ENCODE measurements around the gene KPNA3.
"Not testable (repeated sequence)": the region's sequence is repeated elsewhere in the genome, so short reads cannot be mapped to it uniquely, and the experiment has no call there.

KPNA3 gene, protein sequence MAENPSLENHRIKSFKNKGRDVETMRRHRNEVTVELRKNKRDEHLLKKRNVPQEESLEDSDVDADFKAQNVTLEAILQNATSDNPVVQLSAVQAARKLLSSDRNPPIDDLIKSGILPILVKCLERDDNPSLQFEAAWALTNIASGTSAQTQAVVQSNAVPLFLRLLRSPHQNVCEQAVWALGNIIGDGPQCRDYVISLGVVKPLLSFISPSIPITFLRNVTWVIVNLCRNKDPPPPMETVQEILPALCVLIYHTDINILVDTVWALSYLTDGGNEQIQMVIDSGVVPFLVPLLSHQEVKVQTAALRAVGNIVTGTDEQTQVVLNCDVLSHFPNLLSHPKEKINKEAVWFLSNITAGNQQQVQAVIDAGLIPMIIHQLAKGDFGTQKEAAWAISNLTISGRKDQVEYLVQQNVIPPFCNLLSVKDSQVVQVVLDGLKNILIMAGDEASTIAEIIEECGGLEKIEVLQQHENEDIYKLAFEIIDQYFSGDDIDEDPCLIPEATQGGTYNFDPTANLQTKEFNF

DNA sequence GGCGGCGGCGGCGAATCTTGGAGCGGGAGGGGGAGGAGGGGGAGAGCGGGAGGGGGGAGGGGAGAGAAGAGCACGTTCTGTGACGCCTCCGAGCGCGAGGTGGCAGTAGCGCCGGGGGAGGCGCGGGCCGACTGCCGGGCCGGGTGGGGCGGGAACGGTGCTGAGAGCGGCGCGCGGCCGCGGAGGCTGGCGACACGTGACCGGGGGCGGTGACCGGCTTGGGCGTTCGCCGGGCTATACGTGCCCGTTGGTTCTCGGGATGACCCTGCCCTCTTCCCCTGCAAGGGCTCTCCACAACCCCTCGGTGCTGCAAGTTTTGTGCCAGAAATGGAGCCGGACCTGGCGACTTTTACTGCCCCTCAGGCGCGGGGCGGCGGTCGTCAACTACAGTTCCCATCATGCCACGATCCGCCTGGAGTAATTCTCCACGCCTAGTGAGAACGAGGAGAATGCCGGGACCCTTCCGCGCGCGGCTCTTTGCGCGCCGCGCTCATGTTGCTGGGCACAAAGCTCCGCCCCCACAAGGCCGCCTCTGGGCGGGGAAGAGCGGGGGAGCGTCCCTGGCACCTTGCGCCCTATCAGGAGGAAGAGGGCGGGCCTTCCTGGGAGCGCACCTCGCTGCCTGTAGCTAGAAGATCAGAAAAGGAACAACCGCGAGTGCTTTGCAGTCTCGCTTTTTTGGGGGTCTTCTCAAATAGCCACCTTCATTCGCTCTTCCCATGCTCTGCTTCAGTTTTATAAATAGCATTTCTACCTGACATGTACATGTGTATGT is at the start of gene KPNA3:
KPNA3 (minus strand) TSS at position 133 of the 775 bp plus-strand sequence. CDS start 176 bp downstream, outside the sequence.
- peak; percentile 71 for DNase-seq

DNA sequence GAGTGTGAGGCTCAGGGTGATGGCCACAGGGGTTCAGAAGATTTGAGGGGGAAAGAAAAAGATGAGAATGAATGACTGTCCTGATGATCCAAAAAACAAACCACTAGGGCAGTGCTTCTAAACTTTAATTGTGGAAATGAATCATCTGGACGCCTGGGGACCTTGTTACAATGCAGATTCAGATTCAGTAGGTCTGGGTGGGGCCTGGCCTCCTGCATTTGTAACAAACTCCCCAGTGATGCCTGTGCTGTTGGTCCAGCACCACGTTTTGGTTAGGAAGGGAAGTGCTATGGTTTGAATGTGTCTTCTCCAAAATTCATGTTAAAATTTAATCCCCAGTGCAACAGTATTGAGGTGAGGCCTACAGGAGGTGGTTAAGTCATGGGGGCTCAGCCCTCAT is 49.5 kb upstream of the KPNA3 start:
- no peak for DNase-seq

DNA sequence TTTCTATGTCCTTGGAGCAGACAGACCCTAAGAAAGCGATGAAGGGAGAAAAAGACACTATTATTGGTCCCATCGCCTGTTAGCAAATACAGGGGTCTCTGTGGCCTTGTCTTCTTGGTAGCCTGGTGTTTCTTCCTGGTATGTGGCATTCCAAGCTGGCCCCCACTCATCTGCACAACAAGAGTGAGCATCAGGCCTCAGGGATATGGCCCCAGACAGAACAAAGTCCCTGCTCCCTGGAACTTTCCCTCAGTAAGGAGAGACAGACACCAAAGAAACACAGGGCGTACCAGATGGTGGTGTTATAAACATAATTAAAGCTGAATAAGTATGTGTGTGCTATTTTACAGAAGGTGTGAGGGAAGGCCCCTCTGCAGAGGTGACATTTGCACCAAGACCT is 48.2 kb upstream of the KPNA3 start:
- no peak for DNase-seq

DNA sequence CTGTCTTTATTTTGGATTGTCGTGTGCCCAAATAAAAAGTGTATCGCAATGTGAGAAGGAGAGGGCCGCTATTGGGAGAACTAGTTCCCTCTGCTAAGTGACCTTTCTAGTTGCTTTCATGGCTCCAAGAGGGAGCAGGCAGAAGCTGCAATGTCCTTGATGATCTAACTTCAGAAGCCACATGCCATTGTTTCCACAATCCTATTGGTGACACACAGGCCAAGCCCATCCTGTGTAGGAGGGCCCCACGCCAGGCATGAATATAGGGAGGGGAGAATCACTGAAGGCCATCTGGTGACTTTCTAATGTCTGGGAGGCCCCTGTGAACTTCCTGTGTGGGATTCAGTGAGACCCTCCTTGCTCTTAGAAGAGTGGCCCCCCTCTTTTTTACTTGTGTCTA is 47.8 kb upstream of the KPNA3 start:
- DNase-seq, result no peak

DNA sequence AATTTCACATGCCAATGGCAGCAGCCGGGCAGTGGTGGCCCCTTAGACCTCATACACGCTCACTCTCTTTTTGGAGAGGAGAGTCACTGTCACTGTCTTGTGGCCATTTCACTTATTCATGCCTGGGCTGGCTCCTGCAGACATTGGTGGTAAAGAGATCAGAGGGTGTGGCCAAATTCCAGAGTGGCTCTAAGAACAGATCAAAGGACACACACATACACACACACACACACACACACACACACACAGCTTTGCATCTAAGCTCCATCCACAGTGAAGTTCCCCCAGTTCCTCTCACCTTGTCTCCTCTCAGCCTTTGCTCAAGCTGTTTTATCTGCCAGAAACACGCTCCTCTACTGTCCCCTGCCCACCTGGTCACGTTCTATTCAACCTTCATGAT is 46.5 kb upstream of the KPNA3 start:
- DNase-seq, result no peak

DNA sequence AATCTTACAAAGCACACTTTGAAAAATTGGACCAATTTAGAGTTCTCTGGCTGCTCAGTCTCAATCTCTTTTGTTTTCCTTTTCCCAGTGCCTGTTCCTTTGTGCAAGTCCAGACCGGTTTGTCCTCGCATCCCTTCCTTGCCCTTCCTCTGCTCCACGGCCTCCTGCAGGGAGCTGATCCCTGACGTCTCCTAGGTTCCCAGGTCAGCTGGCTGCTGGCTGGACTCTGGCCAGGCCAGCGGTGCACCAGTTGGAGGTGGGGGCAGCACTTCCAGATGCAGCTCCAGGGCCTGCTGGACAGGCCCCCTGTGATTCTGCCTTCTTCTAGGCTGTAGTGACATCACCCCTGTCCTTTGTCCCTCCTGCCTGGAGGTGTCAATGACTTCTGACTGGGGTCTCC is 44.0 kb upstream of the KPNA3 start:
- no peak for DNase-seq

DNA sequence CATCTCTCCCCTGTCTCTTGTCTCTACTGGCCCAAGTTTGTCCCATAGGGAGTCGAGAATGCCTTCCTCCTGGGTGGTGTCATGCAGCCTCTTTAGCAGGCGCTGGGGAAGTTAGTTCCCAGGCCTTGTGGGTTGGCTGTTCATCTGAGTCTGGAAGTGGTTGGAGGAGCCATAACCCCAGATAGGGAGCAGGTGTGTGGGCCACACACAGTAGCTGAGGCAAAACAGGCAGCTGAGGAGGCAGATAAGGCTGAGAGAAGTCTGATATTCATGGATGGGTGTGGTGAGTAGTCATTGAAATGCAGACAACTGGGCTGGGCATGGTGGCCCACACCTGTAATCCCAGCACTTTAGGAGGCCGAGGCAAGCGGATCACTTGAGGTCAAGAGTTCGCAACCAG is 40.9 kb upstream of the KPNA3 start:
- DNase-seq, result no peak

DNA sequence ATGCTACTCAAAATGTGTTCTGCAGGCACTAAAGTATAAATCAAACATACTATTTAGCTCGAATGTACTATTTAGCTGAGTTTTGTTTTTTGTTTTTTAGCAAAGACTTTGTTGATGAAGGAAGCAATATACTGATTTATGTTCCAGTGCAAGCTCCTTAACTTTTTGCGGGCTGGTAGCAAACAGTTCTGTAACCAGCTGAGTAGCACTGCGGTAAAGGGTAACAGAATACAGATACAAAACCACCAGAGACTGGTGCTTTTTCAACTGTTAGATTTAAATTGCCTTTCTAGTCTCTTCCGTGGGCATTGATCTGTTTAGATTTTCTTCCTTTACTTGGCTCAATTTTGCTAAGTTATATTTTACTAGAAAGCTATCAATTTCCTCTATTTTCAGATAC is 39.0 kb upstream of the KPNA3 start:
- DNase-seq, result no peak

DNA sequence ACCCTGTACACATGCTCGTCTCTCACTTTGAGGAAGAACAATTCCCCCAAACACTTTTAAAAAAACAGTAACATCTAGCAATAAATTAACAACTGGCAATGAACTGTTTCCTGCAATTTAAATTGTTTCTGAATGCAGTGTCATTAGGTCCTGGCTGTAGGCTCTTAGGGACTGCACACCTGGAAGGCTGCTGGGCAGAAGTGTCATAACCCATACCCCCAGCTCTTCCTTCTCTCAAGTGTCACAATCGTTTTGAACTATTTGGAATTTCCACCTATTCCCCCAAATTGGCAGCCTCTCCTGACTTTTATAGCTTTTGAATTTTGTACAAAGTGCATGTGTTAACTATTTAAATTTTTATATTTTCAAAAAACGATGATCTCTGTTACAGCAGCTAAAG is 38.2 kb upstream of the KPNA3 start:
- no peak for DNase-seq

DNA sequence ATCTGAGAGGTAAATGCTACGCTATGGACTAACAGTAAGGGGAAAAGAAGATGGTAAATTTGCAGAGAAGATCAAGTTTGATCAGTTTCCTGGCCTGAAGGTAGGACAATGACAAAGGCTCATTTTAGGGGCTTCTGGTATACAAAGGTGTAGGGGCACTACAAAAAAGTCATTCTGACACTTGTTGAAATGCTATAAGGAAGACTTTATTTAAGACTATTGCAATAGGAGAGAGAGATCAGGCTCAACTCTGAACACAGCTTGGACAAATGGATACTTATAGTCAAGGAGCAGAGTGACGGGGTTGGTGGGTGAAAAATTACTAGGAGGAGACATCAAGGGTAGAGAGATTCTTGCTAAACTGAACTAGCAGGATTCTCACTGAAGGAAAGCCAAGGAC is 37.2 kb upstream of the KPNA3 start:
- no peak for DNase-seq

DNA sequence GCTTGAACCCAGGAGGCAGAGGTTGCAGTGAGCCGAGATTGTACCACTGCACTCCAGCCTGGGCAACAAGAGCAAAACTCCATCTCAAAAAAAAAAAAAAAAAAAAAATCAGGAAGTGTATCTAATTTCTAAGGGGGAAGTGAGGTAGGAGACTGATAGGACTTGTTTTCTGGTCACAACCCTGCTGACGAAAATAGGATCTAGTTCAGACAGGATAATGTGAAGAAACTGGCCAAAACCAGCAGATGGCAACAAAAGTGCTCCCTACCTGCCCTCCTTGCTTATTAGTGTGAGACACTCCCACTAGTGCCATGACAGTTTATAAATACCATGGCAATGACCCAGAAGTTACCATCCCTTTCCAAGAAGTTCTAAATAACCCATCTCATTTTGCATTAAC is 36.0 kb upstream of the KPNA3 start:
- peak; percentile 44 for DNase-seq

DNA sequence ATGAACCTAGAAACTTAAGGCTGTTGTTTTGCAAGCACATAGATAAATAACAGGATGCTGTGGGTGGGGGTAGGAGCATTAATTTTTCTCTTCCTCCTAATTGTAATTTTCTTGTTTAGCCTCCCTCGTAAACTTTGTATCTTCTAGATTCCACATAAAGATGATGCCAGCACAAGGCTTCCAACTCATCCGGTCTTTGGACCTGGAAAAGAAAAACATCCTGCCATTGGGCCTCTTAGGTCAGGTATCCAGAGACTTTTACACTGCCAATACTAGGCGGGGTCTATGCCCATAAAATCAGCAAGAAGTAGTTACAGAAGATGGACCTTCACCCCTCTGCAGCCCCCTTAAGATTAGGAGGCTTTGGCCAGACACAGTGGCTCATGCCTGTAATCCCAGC is 35.4 kb upstream of the KPNA3 start:
- no peak for DNase-seq

DNA sequence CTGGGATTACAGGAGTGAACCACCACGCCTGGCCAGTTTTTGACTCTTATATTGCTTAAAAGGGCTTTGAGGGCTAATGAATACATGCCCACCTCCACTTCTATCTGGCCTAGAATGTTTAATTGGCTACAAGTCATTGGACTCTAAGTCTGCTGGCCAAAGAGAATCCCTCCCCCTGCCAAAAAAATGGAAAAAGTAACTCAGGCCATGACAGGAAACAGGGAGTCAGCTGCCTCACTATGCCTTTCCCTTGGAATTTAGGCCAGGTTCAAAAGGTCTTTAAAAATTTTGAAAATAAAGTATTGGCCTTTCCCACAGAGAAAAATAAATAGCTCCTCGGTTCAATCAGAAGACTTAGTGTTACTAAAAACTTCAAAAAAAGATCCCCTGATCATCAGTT is 34.9 kb upstream of the KPNA3 start:
- no peak for DNase-seq

DNA sequence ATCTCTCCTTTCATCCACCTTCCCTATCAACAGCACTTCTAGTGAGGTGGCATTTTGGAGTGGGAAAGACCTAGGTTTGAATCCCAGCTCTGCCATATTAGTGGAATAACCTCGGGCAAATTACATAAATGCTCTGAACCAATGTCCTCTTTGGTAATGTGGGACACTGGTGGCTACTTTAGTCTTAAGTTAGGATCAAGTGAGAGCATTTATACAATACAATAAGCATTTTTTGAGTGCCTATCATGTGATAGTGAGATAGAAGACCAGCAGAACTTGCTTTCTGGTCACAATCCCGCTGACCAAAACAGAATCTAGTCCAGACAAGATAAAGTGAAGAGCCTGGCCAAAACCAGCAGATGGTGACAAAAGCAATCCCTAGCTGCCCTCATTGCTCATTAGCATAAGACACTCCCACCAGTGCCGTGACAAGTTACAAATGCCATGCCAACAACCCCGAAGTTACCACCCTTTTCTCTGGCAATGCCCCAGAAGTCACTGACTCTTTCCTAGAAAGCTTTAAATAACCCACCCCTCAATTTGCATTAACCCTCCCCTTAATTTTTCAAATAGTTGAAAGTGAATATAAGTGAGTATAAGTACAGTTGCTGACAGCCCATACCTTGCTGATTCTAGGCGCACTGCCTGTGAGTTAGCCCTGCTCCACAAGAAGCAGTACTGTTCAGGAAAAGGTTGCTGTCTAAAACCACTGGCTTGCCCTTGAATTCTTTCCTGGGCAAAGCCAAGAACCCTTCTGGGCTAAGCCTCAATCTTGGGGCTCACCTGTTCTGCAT is 28.9 kb upstream of the KPNA3 start:
- DNase-seq, result no peak

DNA sequence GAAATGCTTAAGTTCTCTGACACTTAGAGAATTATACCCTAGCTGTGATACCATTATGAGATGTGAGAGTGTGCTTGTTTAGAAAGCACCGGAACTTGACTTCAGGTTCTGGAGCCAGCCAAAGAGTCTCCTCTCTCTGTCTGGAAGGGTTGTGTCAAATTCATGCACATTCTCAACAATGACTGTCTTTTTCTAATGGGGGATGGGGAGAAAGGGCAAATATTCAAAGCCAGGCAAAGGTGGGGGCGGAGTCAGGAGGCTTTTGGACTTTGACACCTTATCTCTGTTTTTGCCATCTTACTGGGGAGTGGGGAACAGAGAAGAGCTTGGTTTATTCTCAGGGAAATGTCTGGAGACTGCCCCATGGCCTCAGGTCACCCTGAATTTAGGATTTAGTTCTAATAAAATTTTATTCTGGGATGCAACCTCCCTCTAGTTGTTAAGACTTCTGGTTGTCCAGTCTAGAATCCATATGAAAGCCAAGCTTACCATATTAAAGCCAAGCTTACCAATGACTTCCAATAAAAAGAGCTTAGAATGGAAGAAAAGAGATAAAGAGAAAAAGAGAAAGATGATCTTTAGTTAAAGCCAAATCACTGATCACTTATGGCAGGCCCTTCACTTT is 28.2 kb upstream of the KPNA3 start:
- DNase-seq, result no peak

DNA sequence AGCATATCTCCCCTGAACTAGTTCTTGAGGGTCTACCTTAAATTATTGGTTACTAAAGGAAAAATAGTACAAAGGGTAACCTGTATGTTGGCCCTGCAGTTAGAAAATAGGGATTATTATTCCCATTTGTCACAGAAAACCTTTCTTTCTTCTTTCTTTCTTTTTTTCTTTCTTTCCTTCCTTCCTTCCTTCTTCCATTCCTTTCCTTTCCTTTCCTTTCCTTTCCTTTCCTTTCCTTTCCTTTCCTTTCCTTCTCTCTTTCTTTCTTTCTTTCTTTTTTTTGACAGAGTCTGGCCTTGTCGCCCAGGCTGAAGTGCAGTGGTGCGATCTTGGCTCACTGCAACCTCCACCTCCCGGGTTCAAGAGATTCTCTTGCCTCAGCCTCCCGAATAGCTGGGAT is 23.6 kb upstream of the KPNA3 start:
- not testable (repeated sequence) for DNase-seq

DNA sequence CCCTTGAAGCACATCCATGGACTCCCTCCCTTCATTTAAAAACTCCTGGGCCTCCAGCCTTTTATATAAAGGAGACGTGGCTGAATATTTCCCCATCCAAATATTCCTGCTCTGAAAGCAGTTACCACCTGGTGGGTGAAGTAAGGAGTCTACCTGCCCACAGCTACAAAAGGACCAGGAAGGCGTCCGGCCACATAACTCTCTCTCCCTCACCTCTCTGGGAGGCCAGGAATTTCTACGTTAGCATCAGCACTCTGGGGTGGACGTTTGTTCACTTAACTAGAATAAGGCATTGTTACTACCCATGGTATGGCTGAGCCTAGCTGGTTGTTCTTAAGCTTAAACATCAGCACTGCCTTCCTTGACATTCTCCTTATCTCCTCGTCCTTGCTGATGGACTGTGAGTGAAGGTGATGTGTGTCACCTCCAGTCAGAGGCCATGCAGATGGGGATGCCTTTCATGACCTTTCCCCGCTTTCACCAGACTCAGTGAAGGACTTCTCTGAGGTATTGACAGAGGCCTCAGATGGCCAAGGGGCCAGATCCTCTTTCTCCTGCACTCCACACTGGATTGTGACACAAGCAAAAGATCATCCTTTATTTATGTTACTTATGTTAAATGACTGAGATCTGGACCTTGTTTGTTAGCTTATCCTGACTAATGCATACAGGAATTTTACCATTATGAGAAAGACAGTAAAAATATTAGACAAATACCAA is 22.2 kb upstream of the KPNA3 start:
- DNase-seq, result no peak

DNA sequence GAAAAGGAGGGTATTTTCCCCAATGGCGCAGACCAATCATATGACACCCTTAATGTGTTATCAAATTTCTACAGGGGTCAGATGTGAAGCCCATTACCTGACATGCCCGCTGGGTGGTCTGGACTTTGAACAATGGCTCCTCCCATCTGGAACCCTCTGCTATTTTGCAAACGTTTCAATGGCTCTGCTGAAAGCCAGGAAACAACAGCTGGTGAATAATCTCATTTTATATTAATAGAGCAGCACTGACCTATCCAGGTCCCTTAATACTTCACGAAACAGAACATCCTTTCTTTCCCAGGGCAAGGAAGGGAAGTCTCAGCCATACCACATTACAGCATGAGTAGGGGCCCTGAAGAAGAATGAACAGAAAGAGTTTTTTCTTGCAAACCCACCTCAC is 20.3 kb upstream of the KPNA3 start:
- DNase-seq, result no peak

DNA sequence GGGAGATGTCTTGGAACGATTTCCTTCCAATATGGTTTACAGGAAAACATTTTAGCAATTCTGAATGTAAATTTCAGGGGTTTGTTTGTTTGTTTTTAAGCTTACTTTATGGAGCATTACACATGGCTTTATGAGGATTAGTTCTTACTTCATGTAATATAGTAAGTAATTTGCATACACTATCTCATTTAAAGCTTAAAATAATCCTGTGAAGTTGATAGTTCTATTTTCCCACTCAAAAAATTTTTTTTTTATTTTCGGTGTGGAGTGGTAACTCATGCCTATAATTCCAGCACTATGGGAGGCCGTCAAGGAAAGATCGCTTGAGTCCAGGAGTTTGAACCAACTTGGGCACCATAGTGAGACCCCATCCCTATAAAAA is 19.0 kb upstream of the KPNA3 start:
- DNase-seq, result no peak

DNA sequence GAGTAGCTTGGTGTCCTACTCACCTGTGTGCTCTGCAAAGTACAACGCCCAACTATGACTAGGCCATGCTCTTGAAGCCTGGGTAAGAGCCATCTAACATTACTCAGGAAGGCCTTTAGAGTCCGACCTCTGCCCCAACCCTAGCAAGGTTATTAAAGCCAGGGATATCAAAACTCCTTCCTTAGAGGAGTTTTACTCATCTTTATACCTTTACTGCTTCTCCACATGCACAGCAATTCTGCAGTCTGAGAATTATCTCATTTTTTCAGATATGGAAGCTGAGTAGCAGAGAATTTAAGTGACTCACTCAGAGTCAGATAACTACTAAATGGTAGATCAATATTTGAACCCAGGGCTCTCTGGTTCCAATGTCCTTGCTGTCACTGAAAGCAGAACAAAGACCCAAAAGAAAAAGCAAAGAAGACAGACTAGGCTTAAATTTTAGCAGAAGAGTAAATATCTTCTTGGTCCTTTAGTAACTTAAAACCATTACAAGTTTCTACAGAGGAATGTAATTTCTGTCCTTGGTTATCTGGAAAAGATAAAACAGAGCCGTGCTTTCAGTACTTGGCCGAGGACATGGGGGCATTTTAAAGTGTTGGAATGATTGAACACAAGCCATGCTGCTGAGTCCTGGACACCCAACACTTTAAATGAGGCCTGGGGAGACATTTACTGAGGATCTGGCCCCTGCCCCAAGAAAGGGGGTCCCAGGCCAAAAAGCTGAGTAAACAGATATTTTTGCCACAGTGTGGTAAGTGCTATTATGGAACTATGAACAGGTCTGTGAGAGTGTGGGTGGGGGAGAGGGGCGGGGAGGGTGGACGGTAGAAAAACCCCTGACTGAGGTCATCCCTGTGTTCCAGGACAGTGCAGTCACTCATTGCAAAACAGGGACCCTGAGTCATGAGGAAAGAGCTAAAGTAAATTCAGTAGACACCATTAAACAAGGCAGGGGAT is 18.4 kb upstream of the KPNA3 start:
- DNase-seq, result no peak

DNA sequence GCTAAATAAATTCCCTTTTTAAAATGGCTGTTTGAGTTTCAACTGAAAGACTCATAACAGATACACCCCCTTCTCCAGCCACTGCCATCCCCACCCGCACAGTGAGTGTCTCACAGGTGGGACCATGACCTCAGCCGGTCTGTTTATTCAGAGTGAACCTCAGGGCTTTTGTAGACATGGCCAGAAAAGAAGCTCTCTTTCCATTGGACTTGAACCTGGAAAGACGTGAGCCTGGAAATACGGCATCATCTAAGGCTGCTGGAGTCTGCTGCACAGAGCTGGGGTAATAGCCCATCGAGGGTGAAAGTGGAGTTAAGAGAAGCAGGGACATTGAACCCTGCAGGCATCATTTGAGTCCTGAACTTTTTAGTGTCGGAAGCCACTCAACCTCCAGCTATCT is 15.2 kb upstream of the KPNA3 start:
- DNase-seq, result no peak

Data from SIG-M5 (cell line).